PC-3 (cell line): Measurements from ENCODE around the gene BTBD18.

Experiments used
- EZH2 ChIP-seq: fragments of 300-600 bp; sonication (generic); IDR thresholded peaks from one replicate; pipeline ENCODE4 v1.6.1; 2017; ENCODE audit warnings: antibody characterized with exemption, mild to moderate bottlenecking, low read length; ENCODE audit not compliant: unreplicated experiment
- EZH2phosphoT487 ChIP-seq: fragments of 300-600 bp; sonication (generic); IDR thresholded peaks from 2 replicates; pipeline ENCODE4 v1.6.1; 2018; ENCODE audit warnings: mild to moderate bottlenecking, antibody characterized with exemption, low read length, borderline replicate concordance
- TF ChIP-seq, protein P1 (sequence below): fragments of 300-600 bp; sonication (generic); conservative IDR thresholded peaks from 2 replicates; pipeline ENCODE4 v1.5.1; 2017; ENCODE audit warnings: antibody characterized with exemption, low read depth, mild to moderate bottlenecking, low read length

DNA sequence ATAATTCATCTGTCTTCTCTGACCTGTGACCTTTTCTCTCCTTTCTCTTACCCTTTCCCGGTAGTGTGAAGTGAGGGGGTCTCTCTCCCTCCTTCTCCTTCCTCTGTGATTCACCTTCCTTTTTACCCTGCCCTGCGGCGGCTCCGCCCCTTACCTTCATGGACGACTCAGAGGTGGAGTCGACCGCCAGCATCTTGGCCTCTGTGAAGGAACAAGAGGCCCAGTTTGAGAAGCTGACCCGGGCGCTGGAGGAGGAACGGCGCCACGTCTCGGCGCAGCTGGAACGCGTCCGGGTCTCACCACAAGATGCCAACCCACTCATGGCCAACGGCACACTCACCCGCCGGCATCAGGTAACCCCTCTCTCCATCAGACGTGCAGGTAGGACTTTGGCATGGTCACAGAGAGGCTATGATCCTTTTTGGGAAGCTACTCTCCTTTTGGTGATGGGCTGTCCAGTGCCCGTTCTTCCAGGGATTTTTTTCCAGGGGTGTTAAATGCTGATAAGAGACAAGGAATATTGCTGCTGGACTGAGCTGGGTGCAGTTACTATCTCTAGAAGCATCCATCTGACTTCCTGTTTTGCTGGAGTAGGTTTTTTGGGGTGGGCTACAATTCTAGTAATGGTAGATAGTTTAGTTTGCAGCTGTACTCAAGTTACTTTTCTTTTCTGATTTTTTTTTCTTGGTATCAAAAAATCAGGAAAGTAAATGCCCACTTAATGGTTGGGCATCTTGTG, 39.9 kb upstream of the BTBD18 start:
- TF ChIP-seq, protein P1, sequence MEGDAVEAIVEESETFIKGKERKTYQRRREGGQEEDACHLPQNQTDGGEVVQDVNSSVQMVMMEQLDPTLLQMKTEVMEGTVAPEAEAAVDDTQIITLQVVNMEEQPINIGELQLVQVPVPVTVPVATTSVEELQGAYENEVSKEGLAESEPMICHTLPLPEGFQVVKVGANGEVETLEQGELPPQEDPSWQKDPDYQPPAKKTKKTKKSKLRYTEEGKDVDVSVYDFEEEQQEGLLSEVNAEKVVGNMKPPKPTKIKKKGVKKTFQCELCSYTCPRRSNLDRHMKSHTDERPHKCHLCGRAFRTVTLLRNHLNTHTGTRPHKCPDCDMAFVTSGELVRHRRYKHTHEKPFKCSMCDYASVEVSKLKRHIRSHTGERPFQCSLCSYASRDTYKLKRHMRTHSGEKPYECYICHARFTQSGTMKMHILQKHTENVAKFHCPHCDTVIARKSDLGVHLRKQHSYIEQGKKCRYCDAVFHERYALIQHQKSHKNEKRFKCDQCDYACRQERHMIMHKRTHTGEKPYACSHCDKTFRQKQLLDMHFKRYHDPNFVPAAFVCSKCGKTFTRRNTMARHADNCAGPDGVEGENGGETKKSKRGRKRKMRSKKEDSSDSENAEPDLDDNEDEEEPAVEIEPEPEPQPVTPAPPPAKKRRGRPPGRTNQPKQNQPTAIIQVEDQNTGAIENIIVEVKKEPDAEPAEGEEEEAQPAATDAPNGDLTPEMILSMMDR = no peak
- TF ChIP-seq EZH2phosphoT487 = no peak
- no peak for TF ChIP-seq EZH2
